DOHH2 (cell line): ENCODE measurements around the gene USP6NL.

Experiments used
- CTCF ChIP-seq: fragments of 200-600 bp; sonication (generic); IDR thresholded peaks from one replicate; pipeline ENCODE4 v1.5.1; 2014; ENCODE audit warnings: antibody characterized with exemption, mild to moderate bottlenecking, low read depth, low read length; ENCODE audit not compliant: poor library complexity, severe bottlenecking
- EZH2phosphoT487 ChIP-seq: fragments of 200-600 bp; sonication (generic); IDR thresholded peaks from 2 replicates; pipeline ENCODE4 v1.6.1; 2017; ENCODE audit warnings: borderline replicate concordance, mild to moderate bottlenecking, antibody characterized with exemption, low read length, moderate library complexity, mixed read lengths

GRCh38 chr10:11589738-11590137 is 21.7 kb downstream of the USP6NL start:
- no peak for TF ChIP-seq CTCF
- TF ChIP-seq EZH2phosphoT487 = no peak
